GM12891 (cell line): ENCODE results near the gene PCCA.

ENCODE experiments used
- PAX5 ChIP-seq: IDR thresholded peaks from 2 replicates; pipeline ENCODE4 v1.6.1; 2011; ENCODE audit warnings: low read length, moderate library complexity, mild to moderate bottlenecking; ENCODE audit not compliant: insufficient read depth, severe bottlenecking
- POLR2A ChIP-seq: IDR thresholded peaks from 2 replicates; pipeline ENCODE4 v1.6.1; 2011; ENCODE audit warnings: low read depth, low read length, control low read depth
- POLR2AphosphoS5 ChIP-seq: IDR thresholded peaks from 2 replicates; pipeline ENCODE4 v1.6.1; 2011; ENCODE audit warnings: low read depth, low read length, control low read depth

DNA sequence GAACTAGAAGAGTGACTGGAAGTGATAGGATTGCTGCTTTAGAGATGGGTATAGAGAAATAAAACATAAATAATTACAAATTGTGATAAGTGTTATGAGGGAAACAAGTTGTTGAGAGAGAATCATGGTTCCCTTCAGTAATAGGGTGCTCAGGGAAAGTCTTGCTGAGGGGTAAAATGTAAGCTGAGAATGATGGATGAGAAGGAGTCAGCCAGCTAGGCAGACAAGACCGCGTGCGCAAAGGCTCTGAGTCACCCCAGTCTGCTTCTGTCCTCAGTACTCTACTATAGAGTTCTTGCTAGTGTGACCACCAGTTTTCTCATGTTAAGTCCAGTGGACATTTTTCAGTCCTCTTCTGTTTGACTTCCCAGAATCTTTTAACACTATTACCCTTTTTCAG, 39.5 kb downstream of the PCCA start:
- TF ChIP-seq POLR2AphosphoS5 = no peak
- no peak for TF ChIP-seq POLR2A
- TF ChIP-seq PAX5 = no peak
